ENCODE measurements around the gene HEPACAM2. TPM values are rescaled to one million over a fixed set of nuclear protein-coding genes. Genes with fewer than 3 reads are reported as not detected.

Gene HEPACAM2
- total RNA-seq, 1 experiment from 2014 or later, result not detected

DNA sequence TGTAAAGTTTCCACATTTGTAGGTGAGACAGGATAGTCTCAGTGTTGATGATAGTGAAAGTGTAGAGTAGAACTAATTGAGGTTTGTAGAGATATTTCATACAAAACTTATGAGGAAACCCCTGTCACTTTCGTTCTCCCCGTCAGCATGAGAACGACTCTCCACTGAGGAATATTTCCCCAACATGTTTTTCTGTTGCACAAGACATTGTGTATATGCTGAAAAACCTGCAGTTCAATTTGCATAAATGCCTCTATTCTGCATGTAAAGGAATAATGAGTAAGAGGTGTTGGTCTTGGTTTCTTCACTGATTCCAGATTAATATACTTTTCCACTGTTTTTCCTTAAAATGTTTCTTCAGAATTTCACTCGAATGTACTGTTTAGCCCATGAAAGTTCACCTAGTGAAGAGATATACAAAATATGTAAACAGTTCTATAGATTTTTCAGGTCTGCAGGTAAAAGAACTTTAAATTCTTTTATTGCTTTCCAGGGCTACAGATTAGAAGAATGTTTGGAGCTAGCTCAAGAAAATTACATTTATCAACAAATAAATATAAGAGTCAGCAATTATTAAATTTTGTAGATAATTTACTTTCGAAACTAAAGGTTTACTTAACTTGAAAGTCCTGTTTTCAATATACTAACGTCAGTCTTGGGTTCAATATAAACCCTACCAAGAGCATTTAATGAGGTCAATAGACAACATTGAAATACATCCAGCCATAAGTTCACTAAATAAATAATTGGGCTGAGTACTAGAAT is 37.2 kb downstream of the HEPACAM2 start:
- no peak overlapping the region for H3K9ac ChIP-seq (ENCODE audit: extremely low read depth, insufficient read length, low read length)
- no peak overlapping the region for H2BK15ac ChIP-seq (ENCODE audit: low read depth, low read length)
- H4K5ac ChIP-seq (ENCODE audit: insufficient read length, low read depth, low read length), result no peak overlapping the region
- peaks cover 26% of the 10 kb centered on the region for H3K27me3 Mint-ChIP-seq (ENCODE audit: low read depth)
- H3K79me1 ChIP-seq (ENCODE audit: insufficient read depth, low read depth, low read length, poor library complexity, severe bottlenecking), result no peaks in the 10 kb centered on the region
- no peaks in the 10 kb centered on the region for H4K20me1 ChIP-seq (ENCODE audit: control insufficient read depth, insufficient read depth, insufficient read length)
- no peaks in the 10 kb centered on the region for H3K4me1 Mint-ChIP-seq
- H3K27ac Mint-ChIP-seq, result no peak overlapping the region
- H3K18ac ChIP-seq (ENCODE audit: insufficient read length, low read depth, low read length), result no peak overlapping the region
- no peak overlapping the region for H2AK5ac ChIP-seq (ENCODE audit: insufficient read length, low read length)
- H3K14ac ChIP-seq (ENCODE audit: insufficient read depth, low read length), result no peak overlapping the region
- H3K9me3 Mint-ChIP-seq, result no peaks in the 10 kb centered on the region
- H3K4me3 Mint-ChIP-seq, result no peak overlapping the region
- H2BK20ac ChIP-seq (ENCODE audit: low read depth, low read length, poor library complexity, severe bottlenecking), result no peak overlapping the region
- no peaks in the 10 kb centered on the region for H3K4me1 ChIP-seq (ENCODE audit: insufficient read depth, low read length)
- no peak overlapping the region for H4K8ac ChIP-seq (replicated peaks; ENCODE audit: insufficient read length, low read depth, low read length)
- H2BK12ac ChIP-seq (ENCODE audit: insufficient read length, low read depth, low read length), result no peak overlapping the region
- no peak overlapping the region for H3T11ph ChIP-seq (ENCODE audit: low read length)
- WGBS (ENCODE audit: extremely low coverage, insufficient read length, low lambda C conversion rate), result no CpG with 5 or more reads among the region's 6 CpGs
- H3K27me3 ChIP-seq (ENCODE audit: insufficient read depth, low read length), result no peaks in the 10 kb centered on the region
- H2BK5ac ChIP-seq (ENCODE audit: insufficient read length, low read length), result no peak overlapping the region
- no peak for TF ChIP-seq CTCF (conservative IDR thresholded peaks at IDR 0.05)
- H3K36me3 Mint-ChIP-seq (ENCODE audit: insufficient read depth in 1 of 3, low read depth in 3 of 3), result no peaks in the 10 kb centered on the region
- no peak overlapping the region for H3K27ac ChIP-seq (ENCODE audit: insufficient read length, low read depth, low read length)
- no peaks in the 10 kb centered on the region for H3K79me2 ChIP-seq (ENCODE audit: insufficient read depth, low read length)
- H3K4ac ChIP-seq (ENCODE audit: low read depth, low read length), result no peak overlapping the region
- H3K4me2 ChIP-seq (ENCODE audit: insufficient read depth, insufficient read length, low read length), result no peak overlapping the region
- no peak overlapping the region for H2BK120ac ChIP-seq (ENCODE audit: low read depth, low read length, poor library complexity, severe bottlenecking)
- no peak overlapping the region for H3K56ac ChIP-seq (ENCODE audit: insufficient read length, low read depth, low read length)
- no peak overlapping the region for H3K23ac ChIP-seq (ENCODE audit: insufficient read length, low read depth, low read length)
- no peak for DNase-seq
- no peak overlapping the region for H2AFZ ChIP-seq (ENCODE audit: low read length)
- no peaks in the 10 kb centered on the region for H3K9me3 ChIP-seq (ENCODE audit: control insufficient read depth, low read depth, low read length)
- no peak overlapping the region for H4K91ac ChIP-seq (ENCODE audit: insufficient read length, low read depth, low read length)
- no peaks in the 10 kb centered on the region for H3K23me2 ChIP-seq (ENCODE audit: insufficient read length, low read depth, low read length, poor library complexity, severe bottlenecking)
